ENCODE measurements around the gene CD248.
"Not testable (repeated sequence)": the region's sequence is repeated elsewhere in the genome, so short reads cannot be mapped to it uniquely, and the experiment has no call there.

CD248 gene

GRCh38 chr11:66329165-66329673 lies 12.4 kb upstream of the CD248 start:
- DNase-seq (ENCODE audit: low read depth in 2 of 2), result no peak

DNA sequence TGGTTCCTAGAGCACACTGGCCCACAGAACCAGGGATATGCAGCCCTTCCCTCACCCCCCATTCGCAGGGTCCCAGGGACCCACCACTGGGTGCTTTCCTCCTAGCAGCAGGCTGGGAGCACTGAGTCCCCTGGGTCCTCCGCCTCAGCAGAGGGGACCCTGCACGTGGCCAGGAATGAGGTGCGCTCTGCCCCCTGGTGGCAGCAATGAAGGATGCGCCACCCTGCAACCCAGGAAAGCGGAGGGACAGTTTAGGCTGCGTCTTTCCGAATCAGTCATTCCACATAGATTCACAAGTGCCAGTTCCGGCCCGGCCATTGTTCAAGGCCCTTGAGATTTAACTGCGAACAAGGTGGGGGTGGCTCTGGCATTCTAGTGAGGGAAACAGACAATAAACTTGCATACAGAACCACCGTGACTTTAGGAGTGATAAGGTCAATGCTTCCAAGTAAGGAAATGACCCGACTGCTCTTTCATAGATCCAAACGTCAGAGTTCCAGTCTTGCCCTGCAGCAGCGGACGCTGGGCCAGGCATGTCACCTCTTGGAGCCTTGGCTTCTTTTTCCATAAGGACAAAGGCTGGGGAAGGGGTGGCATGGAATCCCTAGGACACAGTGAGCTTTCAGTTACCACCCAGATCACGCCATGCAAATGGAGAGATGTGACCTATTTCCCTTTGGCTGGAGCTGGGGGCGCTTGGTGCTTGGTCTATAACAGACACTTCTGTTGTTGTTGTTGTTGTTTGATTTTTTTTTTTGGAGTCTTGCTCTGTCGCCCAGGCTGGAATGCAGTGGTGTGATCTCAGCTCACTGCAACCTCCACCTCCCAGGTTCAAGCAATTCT lies 11.7 kb upstream of the CD248 start:
- DNase-seq (ENCODE audit: low read depth in 2 of 2), result peak; percentile 77 to 80

- DNase-seq (ENCODE audit: low read depth in 2 of 2), result no peak
These were observed 11.1 kb upstream of the CD248 start for GRCh38 chr11:66328031-66328301.

GRCh38 chr11:66327171-66328030 lies 10.6 kb upstream of the CD248 start:
- no peak for DNase-seq (ENCODE audit: low read depth in 2 of 2)

GRCh38 chr11:66326261-66327111 lies 9.6 kb upstream of the CD248 start:
- DNase-seq (ENCODE audit: low read depth in 2 of 2), result no peak

GRCh38 chr11:66325263-66325671 lies 8.4 kb upstream of the CD248 start:
- no peak for DNase-seq (ENCODE audit: low read depth in 2 of 2)

- DNase-seq (ENCODE audit: low read depth in 2 of 2), result no peak
These were observed 7.8 kb upstream of the CD248 start for GRCh38 chr11:66324664-66325063.

DNA sequence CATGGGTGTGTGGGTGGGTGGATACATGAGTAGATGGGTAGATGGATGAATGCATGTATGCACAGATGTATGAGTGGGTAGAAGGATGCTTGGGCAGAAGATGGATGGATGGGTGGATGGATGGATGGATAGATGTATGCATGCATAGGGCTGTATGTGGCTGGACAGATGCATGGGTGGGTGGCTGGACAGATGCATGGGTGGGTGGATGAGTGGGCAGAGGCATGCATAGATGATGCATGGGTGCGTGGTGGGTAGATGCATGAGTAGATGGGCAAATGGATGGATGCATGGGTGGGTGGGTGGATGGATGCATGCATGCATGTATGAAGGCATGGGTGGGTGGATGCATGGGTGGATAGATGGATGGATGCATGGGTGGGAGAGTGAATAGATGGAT lies 6.8 kb upstream of the CD248 start:
- no peak for DNase-seq (ENCODE audit: low read depth in 2 of 2)

DNA sequence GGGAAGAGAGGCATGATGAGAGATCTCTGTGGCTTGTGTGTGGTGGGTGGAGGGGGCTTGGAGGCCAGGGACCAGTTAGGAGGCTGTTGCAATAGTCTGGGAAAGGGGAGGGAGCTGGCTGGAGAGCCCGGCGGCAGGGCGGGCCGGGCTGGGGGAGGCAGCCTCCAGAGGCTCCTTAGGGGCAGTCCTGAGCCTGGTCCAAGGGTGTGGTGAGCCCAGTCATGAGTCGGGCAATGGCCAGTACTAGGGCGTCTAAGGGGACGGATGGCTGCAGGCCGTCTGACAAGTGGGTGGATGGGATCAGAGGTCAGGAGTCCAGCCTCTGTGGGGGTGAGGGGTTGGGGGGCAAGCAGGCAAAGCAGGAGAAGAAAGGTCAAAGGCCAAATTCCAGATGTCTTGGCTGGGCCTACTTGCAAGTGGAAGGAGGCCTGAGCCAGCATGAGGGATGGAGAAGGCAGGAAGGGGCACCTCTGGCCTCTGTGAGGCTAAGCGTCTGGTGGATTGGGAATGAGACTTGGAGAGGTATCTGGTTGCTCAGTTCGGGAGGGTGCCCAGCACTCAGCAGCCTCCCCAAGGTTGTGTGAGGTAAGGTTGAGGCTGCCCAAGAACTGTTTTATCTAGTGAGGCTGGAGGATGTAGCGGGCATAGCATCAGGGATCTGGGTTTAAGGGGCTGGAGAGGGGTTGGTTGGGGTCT lies 6.0 kb upstream of the CD248 start:
- DNase-seq (ENCODE audit: low read depth in 2 of 2), result no peak

DNA sequence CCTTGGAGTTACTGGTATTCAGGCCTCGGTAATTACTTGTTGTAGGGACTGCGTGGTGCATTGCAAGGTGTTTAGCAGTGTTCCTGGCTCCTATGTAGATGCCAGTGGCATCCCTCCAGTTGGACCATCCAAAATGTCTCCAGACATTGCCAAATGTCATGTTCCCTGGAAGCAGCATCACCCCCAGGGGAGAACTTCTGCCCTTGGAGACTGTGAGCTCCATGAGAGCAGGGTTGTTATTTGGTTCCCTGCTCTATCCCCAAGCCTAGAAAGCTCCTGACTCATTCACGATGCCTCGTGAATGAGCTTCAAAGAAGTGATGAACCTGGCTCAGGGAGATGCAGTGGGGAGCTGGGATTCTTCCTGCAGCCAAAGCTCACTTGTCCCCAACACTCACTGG lies 4.8 kb upstream of the CD248 start:
- DNase-seq (ENCODE audit: low read depth in 2 of 2), result no peak

DNA sequence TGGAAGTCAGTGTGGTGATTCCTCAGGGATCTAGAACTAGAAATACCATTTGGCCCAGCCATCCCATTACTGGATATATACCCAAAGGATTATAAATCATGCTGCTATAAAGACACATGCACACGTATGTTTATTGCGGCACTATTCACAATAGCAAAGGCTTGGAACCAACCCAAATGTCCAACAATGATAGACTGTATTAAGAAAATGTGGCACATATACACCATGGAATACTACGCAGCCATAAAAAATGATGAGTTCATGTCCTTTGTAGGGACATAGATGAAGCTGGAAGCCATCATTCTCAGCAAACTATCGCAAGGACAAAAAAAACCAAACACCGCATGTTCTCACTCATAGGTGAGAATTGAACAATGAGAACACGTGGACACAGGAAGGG lies 3.9 kb upstream of the CD248 start:
- not testable (repeated sequence) for DNase-seq (ENCODE audit: low read depth in 2 of 2)

GRCh38 chr11:66320289-66320688 lies 3.4 kb upstream of the CD248 start:
- not testable (repeated sequence) for DNase-seq (ENCODE audit: low read depth in 2 of 2)

DNA sequence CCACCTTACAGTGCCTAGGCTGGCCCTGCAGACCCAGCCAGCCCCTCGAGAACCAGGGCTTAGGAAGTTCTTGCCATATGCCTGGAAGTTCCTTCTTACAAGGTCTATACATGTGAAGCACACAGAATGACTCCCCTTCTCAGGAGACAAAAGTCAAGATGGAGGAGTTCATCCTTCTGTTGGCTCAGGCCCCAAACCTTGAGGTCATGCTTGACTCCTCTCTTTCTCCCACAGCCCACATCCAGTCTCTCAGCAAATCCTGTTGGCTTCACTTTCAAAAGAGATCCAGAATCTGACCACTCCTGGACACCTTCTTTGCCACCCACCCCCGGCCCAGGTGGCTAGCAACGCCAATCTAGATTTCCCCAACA lies 1.7 kb upstream of the CD248 start:
- DNase-seq (ENCODE audit: low read depth in 2 of 2), result no peak

DNA sequence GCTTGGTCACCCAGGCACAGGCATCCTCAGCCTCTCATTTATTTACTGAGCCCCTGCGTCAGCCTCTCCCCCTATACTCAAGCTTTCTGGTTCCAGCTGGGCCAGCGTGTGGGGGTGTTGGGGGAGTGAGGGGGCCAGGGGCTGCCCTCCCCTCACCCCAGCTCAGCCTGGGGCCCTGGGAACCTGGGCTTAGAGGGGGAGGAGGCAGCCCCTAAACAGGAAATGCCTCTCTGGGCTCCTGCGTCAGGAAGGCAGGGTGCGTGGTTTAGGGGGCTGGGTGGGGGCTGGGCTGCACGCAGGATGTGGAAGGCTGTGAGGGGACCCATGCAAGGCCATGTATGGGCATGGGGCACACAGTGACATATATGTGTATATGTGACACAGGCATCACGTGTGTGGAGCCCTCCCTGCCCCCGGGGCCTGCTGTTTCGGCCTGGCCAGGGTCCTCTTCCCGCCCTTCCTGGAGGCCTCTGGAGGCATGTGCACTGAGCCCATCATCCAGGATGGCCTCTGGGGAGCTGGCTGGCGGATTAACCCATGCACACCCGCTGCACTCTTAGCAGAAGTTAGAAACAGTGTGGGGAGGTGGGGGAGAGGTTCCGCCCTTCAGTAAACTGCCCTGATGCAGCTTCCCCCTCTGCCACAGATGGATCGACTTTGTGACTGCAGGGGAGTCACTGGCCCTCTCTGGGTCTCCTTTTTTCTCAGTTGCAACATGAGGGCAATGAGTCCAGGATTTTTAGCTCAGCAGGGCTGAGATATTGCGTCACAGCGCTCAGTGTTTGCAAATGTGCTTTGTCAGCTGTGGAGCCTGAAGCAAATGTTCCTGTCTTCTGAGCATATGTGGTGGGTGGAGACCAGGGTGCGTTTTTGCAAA lies 1.1 kb upstream of the CD248 start:
- no peak for DNase-seq (ENCODE audit: low read depth in 2 of 2)

DNA sequence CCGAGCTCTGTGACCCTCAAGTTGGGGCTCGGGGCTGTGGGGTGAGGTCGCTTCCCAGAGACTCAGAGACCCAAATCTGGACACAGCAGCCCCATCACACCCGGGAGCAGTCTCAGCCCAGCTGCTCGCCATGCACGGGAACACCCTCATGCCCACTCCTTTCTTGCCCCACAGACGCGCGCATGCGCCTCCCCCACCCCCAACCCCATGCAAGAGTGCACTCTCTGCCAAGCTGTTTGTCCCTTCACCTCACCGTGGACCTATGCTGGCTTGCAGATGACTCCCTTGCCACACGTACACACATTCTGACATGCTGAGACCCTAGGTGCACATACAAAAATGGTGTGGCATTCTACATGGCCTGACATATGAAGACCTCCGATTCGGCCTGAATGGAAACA lies 478 bp upstream of the CD248 start:
- no peak for DNase-seq (ENCODE audit: low read depth in 2 of 2)

GRCh38 chr11:66315921-66316811 lies 678 bp downstream of the CD248 start:
- no peak for DNase-seq (ENCODE audit: low read depth in 2 of 2)

- DNase-seq (ENCODE audit: low read depth in 2 of 2), result no peak
These were observed 1.4 kb downstream of the CD248 start for GRCh38 chr11:66315498-66315885.

DNA sequence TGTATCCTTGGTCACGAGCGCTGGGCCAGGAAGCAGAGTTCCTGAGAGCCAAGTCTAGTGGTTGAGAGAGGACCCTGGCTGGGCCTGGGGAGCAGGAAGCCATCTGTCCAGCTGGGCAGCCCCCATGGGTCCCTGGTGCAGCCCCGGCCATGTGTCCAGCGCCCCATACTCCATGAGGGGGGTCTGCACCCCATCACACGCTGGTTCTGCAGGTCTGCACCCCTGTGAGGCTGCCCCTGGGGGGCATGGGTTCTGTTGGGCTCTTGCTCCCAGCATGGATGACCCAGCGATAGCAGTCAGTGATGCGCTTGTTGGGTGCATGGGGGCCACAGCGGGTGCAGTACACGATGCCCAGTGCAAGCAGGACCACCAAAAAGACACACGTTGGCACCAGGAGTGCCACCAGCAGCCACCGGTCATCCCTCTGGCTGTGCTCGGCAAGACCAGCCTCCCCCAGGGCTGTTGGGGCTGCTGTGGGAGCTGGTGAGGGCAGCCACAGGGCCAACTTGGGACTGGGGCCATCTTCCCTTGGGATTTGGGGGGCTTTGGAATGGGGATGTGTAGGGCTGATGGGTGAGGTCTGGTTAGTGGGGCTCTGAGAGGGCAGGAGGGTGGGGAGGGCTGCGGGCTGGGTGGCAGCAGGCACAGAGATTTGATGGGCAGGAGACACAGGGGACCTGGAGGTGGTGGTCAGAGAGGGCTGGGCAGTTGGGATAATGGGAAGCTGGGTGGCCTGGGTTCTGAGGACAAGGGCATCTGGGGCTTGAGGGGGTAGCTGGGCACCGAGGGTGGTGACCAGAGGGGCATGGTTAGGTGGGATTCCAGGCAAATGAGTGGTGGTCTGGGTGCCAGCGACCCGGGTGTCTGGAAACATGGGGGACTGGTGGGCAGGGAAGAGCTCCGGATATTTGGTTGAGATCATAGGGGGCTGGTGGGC lies 2.0 kb downstream of the CD248 start:
- no peak for DNase-seq (ENCODE audit: low read depth in 2 of 2)

DNA sequence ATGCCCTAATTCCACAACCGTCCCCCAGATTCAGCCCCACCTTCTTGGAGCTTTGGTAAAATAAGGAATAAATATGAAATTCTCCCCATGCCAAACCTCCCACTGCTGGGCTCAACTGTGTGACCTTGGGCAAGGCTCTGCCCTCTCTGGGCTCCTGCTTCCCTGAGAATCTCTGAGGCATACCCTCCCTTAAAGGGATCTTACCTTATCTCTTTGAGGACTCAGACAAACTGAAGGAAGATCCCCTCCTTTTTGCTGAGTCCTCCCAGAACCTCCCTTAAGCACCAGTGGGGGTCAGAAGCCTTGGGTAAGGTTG lies 2.7 kb downstream of the CD248 start:
- no peak for DNase-seq (ENCODE audit: low read depth in 2 of 2)
